Esophagus squamous epithelium (tissue), 5 donors: ENCODE data around the gene SLAMF9. TPM values are rescaled to one million over a fixed set of nuclear protein-coding genes. Genes with fewer than 3 reads are reported as not detected.

ENCODE experiments used
- DNase-seq: peaks from one replicate; lab custom pipeline; 2025; lab: John Stamatoyannopoulos, UW
- H3K27ac ChIP-seq, 4 donors: fragments of 200-600 bp; sonication (generic); one replicate each; pipeline ENCODE4 v1.5.1; 2016 to 2019; ENCODE audit warnings: mild to moderate bottlenecking in 1 of 4
- H3K27me3 ChIP-seq, 4 donors: fragments of 200-600 bp; sonication (generic); 1 replicate in 3 of 4; 2 replicates in 1 of 4; pipeline versions ENCODE4 v1.5.1 to v1.6.0; 2017 to 2021; ENCODE audit warnings: antibody characterized with exemption in 1 of 4
- H3K36me3 ChIP-seq, 3 donors: fragments of 200-600 bp; sonication (generic); one replicate each; pipeline ENCODE4 v1.5.1; 2016 to 2019
- H3K4me1 ChIP-seq, 3 donors: fragments of 200-600 bp; sonication (generic); one replicate each; pipeline ENCODE4 v1.5.1; 2017 to 2019
- H3K4me3 ChIP-seq, 4 donors: fragments of 200-600 bp; sonication (generic); 1 replicate in 3 of 4; 2 replicates in 1 of 4; pipeline ENCODE4 v1.5.1; 2016 to 2019; ENCODE audit warnings: mild to moderate bottlenecking in 2 of 4, moderate library complexity in 1 of 4
- H3K9me3 ChIP-seq, 3 donors: fragments of 200-600 bp; sonication (generic); one replicate each; pipeline ENCODE4 v1.5.1; 2016 to 2019
- CTCF ChIP-seq, 6 experiments: fragments of 450-650 bp in 4 of 6; fragments of 200-600 bp in 2 of 6; sonication (generic) in 2 of 6; IDR thresholded peaks; one replicate each; pipeline ENCODE4 v1.5.1; 2016 to 2019; ENCODE audit warnings: antibody characterized with exemption in 6 of 6, mild to moderate bottlenecking in 4 of 6, moderate library complexity in 4 of 6
- POLR2A ChIP-seq, 4 donors: fragments of 450-650 bp; IDR thresholded peaks; one replicate each; pipeline ENCODE4 v1.6.1; 2017; ENCODE audit warnings: antibody characterized with exemption in 4 of 4, mild to moderate bottlenecking in 4 of 4, moderate library complexity in 3 of 4
- WGBS, 2 donors: methylation state at CpG; one replicate each; pipeline ENCODE4 v1.1.5; 2018; 5-methylcytosine and 5-hydroxymethylcytosine counted together
- intact Hi-C: fragments of 100-400 bp; cut with DNase I; formaldehyde crosslinking; loops from one replicate; pipeline ENCODE4 v1.15.0; 2022
- total RNA-seq, 4 donors: library from RNA; depleted of rRNA; stranded (reverse); fragments of >200 nt; gene quantifications; one replicate each; pipeline ENCODE4 v1.1.0, GENCODE V29; 2016
- donor health status: DM: yes; HTN: yes; CAD: no.

SLAMF9 gene
- total RNA-seq, 4 donors from 2014 or later: 0.92 to 0.99 TPM; not detected in 2

- Histone ChIP-seq H3K36me3 (no peaks in the 10 kb centered on the region), H3K27me3 (peaks cover 0 to 11% (median 0%) of the 10 kb centered on the region in 4 donors), H3K27ac (no peak overlapping the region), H3K4me3 (no peak overlapping the region), H3K9me3 (no peaks in the 10 kb centered on the region), H3K4me1 (peaks cover 0 to 20% (median 4%) of the 10 kb centered on the region in 3 donors)
- 73 to 79% methylated on average over 2 of the region's 2 CpGs for WGBS, 2 donors
- DNase-seq: no peak
- TF ChIP-seq POLR2A (IDR thresholded peaks at IDR 0.05) (no peak), CTCF (IDR thresholded peaks at IDR 0.05) (no peak)
- intact Hi-C loops: no loop called here
Observed at GRCh38 chr1:159993911-159994310, 39.9 kb upstream of the SLAMF9 start.

GRCh38 chr1:159992161-159992560, 38.1 kb upstream of the SLAMF9 start:
- Histone ChIP-seq H3K27me3 (peaks cover 0 to 11% (median 0%) of the 10 kb centered on the region in 4 donors), H3K4me1 (peaks cover 0 to 20% (median 4%) of the 10 kb centered on the region in 3 donors), H3K27ac (peak overlapping the region in 3 of 4 donors; percentile 37 to 55 (median 43)), H3K36me3 (no peaks in the 10 kb centered on the region), H3K4me3 (no peak overlapping the region), H3K9me3 (no peaks in the 10 kb centered on the region)
- 50 to 100% methylated on average over 1 of the region's 1 CpG for WGBS, 2 donors
- intact Hi-C loops: no loop called here
- no peak for DNase-seq
- no peak for TF ChIP-seq CTCF (IDR thresholded peaks at IDR 0.05)
- no peak for TF ChIP-seq POLR2A (IDR thresholded peaks at IDR 0.05)

- Histone ChIP-seq H3K36me3 (no peaks in the 10 kb centered on the region), H3K4me3 (peak overlapping the region in 1 of 4 donors; percentile 28), H3K9me3 (no peaks in the 10 kb centered on the region), H3K27ac (peak overlapping the region in 3 of 4 donors; percentile 37 to 55 (median 43)), H3K27me3 (peaks cover 0 to 11% (median 0%) of the 10 kb centered on the region in 4 donors), H3K4me1 (peaks cover 0 to 20% (median 4%) of the 10 kb centered on the region in 3 donors)
- 23 to 28% methylated on average over 4 of the region's 4 CpGs for WGBS, 2 donors
- no peak for TF ChIP-seq CTCF (IDR thresholded peaks at IDR 0.05)
- no peak for TF ChIP-seq POLR2A (IDR thresholded peaks at IDR 0.05)
- no peak for DNase-seq
- intact Hi-C loops: no loop called here
Observed at GRCh38 chr1:159991513-159991912, 37.5 kb upstream of the SLAMF9 start.

- Histone ChIP-seq H3K9me3 (no peaks in the 10 kb centered on the region), H3K27me3 (peaks cover 0 to 11% (median 0%) of the 10 kb centered on the region in 4 donors), H3K4me3 (no peak overlapping the region), H3K27ac (no peak overlapping the region), H3K4me1 (peaks cover 0 to 20% (median 4%) of the 10 kb centered on the region in 3 donors), H3K36me3 (no peaks in the 10 kb centered on the region)
- intact Hi-C loops: no loop called here
- no peak for DNase-seq
- 76 to 85% methylated on average over 5 of the region's 5 CpGs for WGBS, 2 donors
- TF ChIP-seq CTCF (IDR thresholded peaks at IDR 0.05): no peak
- no peak for TF ChIP-seq POLR2A (IDR thresholded peaks at IDR 0.05)
Observed at GRCh38 chr1:159990005-159990404, 36.0 kb upstream of the SLAMF9 start.

GRCh38 chr1:159989581-159989980, 35.5 kb upstream of the SLAMF9 start:
- Histone ChIP-seq H3K27ac (no peak overlapping the region), H3K36me3 (no peaks in the 10 kb centered on the region), H3K9me3 (no peaks in the 10 kb centered on the region), H3K4me1 (peaks cover 0 to 20% (median 4%) of the 10 kb centered on the region in 3 donors), H3K27me3 (peaks cover 0 to 11% (median 0%) of the 10 kb centered on the region in 4 donors), H3K4me3 (no peak overlapping the region)
- intact Hi-C loops: no loop called here
- TF ChIP-seq POLR2A (IDR thresholded peaks at IDR 0.05) (no peak), CTCF (IDR thresholded peaks at IDR 0.05) (no peak)
- 17 to 52% methylated on average over 1 to 3 of the region's 3 CpGs for WGBS, 2 donors
- DNase-seq: no peak
